CD4-positive, CD25-positive, alpha-beta regulatory T cell (primary cell): ENCODE results near the gene OCIAD1. TPM values are rescaled to one million over a fixed set of nuclear protein-coding genes. Genes with fewer than 3 reads are reported as not detected.

Source experiments
- ATAC-seq, 2 donors: fragments of 150-1000 bp; cut with Tn5 transposase; one replicate each; pipeline ENCODE4 v1.10.0; 2021; ENCODE audit warnings: low read depth in 2 of 2, moderate number of reproducible peaks in 2 of 2, moderate library complexity in 1 of 2
- DNase-seq, 3 donors: peaks; one replicate each; pipeline versions ENCODE4 v3.0.0 to v3.0.0-alpha.2; 2012 to 2022; ENCODE audit warnings: mixed read lengths in 1 of 3
- H3K27ac ChIP-seq: one replicate; pipeline ENCODE4 v1.7.0; 2013; ENCODE audit warnings: mild to moderate bottlenecking, low read length; ENCODE audit not compliant: insufficient read depth, poor library complexity, severe bottlenecking
- H3K27me3 ChIP-seq: one replicate; pipeline ENCODE4 v1.7.0; 2013; ENCODE audit warnings: low read length; ENCODE audit not compliant: control insufficient read depth, insufficient read depth
- H3K36me3 ChIP-seq: one replicate; pipeline ENCODE4 v1.7.0; 2013; ENCODE audit warnings: mild to moderate bottlenecking, low read length, moderate library complexity; ENCODE audit not compliant: control insufficient read depth, insufficient read depth
- H3K4me1 ChIP-seq: 2 replicates; pipeline ENCODE4 v1.7.0; 2013; ENCODE audit warnings: mild to moderate bottlenecking, low read length; ENCODE audit not compliant: insufficient read depth, control insufficient read depth, poor library complexity, severe bottlenecking
- H3K4me3 ChIP-seq: one replicate; pipeline ENCODE4 v1.7.0; 2013; ENCODE audit warnings: low read depth, mild to moderate bottlenecking, low read length, moderate library complexity
- H3K9me3 ChIP-seq, 2 experiments: 1 replicate in 1 of 2; 2 replicates in 1 of 2; pipeline ENCODE4 v1.7.0; 2013; ENCODE audit warnings: low read length in 2 of 2, mild to moderate bottlenecking in 1 of 2, moderate library complexity in 1 of 2; ENCODE audit not compliant: control insufficient read depth in 2 of 2
- H3K27ac Mint-ChIP-seq, 3 donors: one replicate each; pipeline ENCODE4 v1.8.0; 2020 to 2022; ENCODE audit warnings: mild to moderate bottlenecking in 3 of 3, mixed read lengths in 3 of 3, moderate library complexity in 2 of 3
- H3K27me3 Mint-ChIP-seq: one replicate; pipeline ENCODE4 v1.8.0; 2022; ENCODE audit warnings: mild to moderate bottlenecking, mixed read lengths
- H3K36me3 Mint-ChIP-seq: one replicate; pipeline ENCODE4 v1.8.0; 2020; ENCODE audit warnings: mixed read lengths
- H3K4me1 Mint-ChIP-seq, 4 donors: one replicate each; pipeline ENCODE4 v1.8.0; 2020 to 2022; ENCODE audit warnings: mixed read lengths in 4 of 4, mild to moderate bottlenecking in 1 of 4
- H3K4me3 Mint-ChIP-seq, 4 donors: one replicate each; pipeline ENCODE4 v1.8.0; 2020 to 2022; ENCODE audit warnings: mild to moderate bottlenecking in 4 of 4, mixed read lengths in 4 of 4, moderate library complexity in 3 of 4
- H3K9me3 Mint-ChIP-seq, 7 donors: one replicate each; pipeline ENCODE4 v1.8.0; 2020 to 2022; ENCODE audit warnings: mixed read lengths in 7 of 7, mild to moderate bottlenecking in 3 of 7, moderate library complexity in 2 of 7
- polyA plus RNA-seq, 4 donors: library from polyadenylated mRNA; unstranded; fragments of 300-500 nt; fragmentation: Illumina TruSeq; gene quantifications; one replicate each; pipeline ENCODE4 v1.2.3, GENCODE V29; 2021
- total RNA-seq: library from RNA; stranded (reverse); gene quantifications from one replicate; pipeline ENCODE4 v1.2.3, GENCODE V29; 2022

Gene OCIAD1
- total and polyA plus RNA-seq, 5 donors from 2014 or later, result 72.2 to 185 (median 144) TPM

- H3K36me3 ChIP-seq, result peaks cover 91% of the 10 kb centered on the region
- Mint-ChIP-seq H3K27me3 (no peaks in the 10 kb centered on the region), H3K4me1 (peaks cover 25 to 52% (median 32%) of the 10 kb centered on the region in 4 donors), H3K4me3 (no peak overlapping the region), H3K36me3 (peaks cover 76% of the 10 kb centered on the region), H3K27ac (peak overlapping the region in 2 of 3 donors; percentile 4 to 10), H3K9me3 (no peaks in the 10 kb centered on the region)
- no peaks in the 10 kb centered on the region for H3K9me3 ChIP-seq
- H3K27ac ChIP-seq, result no peak overlapping the region
- no peak overlapping the region for H3K4me3 ChIP-seq
- ATAC-seq (no peak), DNase-seq (no peak)
- peaks cover 9% of the 10 kb centered on the region for H3K4me1 ChIP-seq
- H3K27me3 ChIP-seq, result no peaks in the 10 kb centered on the region
These were observed 66.0 kb downstream of the OCIAD1 start for GRCh38 chr4:48896845-48897244.

- Mint-ChIP-seq H3K4me3 (peak overlapping the region in 1 of 4 donors; percentile 4), H3K36me3 (peaks cover 78% of the 10 kb centered on the region), H3K4me1 (peaks cover 28 to 60% (median 38%) of the 10 kb centered on the region in 4 donors), H3K9me3 (no peaks in the 10 kb centered on the region), H3K27me3 (no peaks in the 10 kb centered on the region), H3K27ac (peak overlapping the region; percentile 13 to 32 (median 29))
- Histone ChIP-seq H3K36me3 (peaks cover 87% of the 10 kb centered on the region), H3K4me1 (peaks cover 14% of the 10 kb centered on the region), H3K9me3 (no peaks in the 10 kb centered on the region), H3K4me3 (no peak overlapping the region), H3K27me3 (no peaks in the 10 kb centered on the region), H3K27ac (no peak overlapping the region)
- no peak for ATAC-seq
- peak in 1 of 3 donors; percentile 49 for DNase-seq
These were observed 68.0 kb downstream of the OCIAD1 start for GRCh38 chr4:48898733-48899431.

GRCh38 chr4:48899432-48899749 is 68.5 kb downstream of the OCIAD1 start:
- no peaks in the 10 kb centered on the region for H3K27me3 Mint-ChIP-seq
- Histone ChIP-seq H3K27me3 (no peaks in the 10 kb centered on the region), H3K9me3 (no peaks in the 10 kb centered on the region), H3K4me3 (peak overlapping the region; percentile 7), H3K27ac (no peak overlapping the region), H3K4me1 (peaks cover 18% of the 10 kb centered on the region), H3K36me3 (peaks cover 84% of the 10 kb centered on the region)
- H3K4me1 Mint-ChIP-seq, result peaks cover 28 to 63% (median 41%) of the 10 kb centered on the region in 4 donors
- ATAC-seq (no peak), DNase-seq (no peak)
- no peak overlapping the region for H3K4me3 Mint-ChIP-seq
- H3K9me3 Mint-ChIP-seq, result no peaks in the 10 kb centered on the region
- H3K36me3 Mint-ChIP-seq, result peaks cover 75% of the 10 kb centered on the region
- peak overlapping the region in 2 of 3 donors; percentile 13 to 32 for H3K27ac Mint-ChIP-seq

- DNase-seq, result no peak
- Histone ChIP-seq H3K9me3 (no peaks in the 10 kb centered on the region), H3K4me3 (no peak overlapping the region), H3K36me3 (peaks cover 79% of the 10 kb centered on the region), H3K27ac (no peak overlapping the region), H3K27me3 (no peaks in the 10 kb centered on the region), H3K4me1 (peaks cover 24% of the 10 kb centered on the region)
- H3K27ac Mint-ChIP-seq, result peak overlapping the region in 2 of 3 donors; percentile 8 to 49
- H3K27me3 Mint-ChIP-seq, result no peaks in the 10 kb centered on the region
- no peaks in the 10 kb centered on the region for H3K9me3 Mint-ChIP-seq
- ATAC-seq, result no peak
- peak overlapping the region in 1 of 4 donors; percentile 21 for H3K4me3 Mint-ChIP-seq
- peaks cover 76% of the 10 kb centered on the region for H3K36me3 Mint-ChIP-seq
- peaks cover 33 to 68% (median 45%) of the 10 kb centered on the region in 4 donors for H3K4me1 Mint-ChIP-seq
These were observed 69.1 kb downstream of the OCIAD1 start for GRCh38 chr4:48899950-48900349.

- H3K4me1 Mint-ChIP-seq, result peaks cover 35 to 77% (median 55%) of the 10 kb centered on the region in 4 donors
- peaks cover 67% of the 10 kb centered on the region for H3K36me3 ChIP-seq
- peak overlapping the region in 1 of 3 donors; percentile 24 for H3K27ac Mint-ChIP-seq
- no peak overlapping the region for H3K27ac ChIP-seq
- peaks cover 68% of the 10 kb centered on the region for H3K36me3 Mint-ChIP-seq
- H3K4me1 ChIP-seq, result peaks cover 36% of the 10 kb centered on the region
- no peak for DNase-seq
- ATAC-seq, result no peak
- no peaks in the 10 kb centered on the region for H3K27me3 ChIP-seq
- no peaks in the 10 kb centered on the region for H3K9me3 ChIP-seq
- no peaks in the 10 kb centered on the region for H3K27me3 Mint-ChIP-seq
- no peak overlapping the region for H3K4me3 ChIP-seq
- H3K9me3 Mint-ChIP-seq, result no peaks in the 10 kb centered on the region
- no peak overlapping the region for H3K4me3 Mint-ChIP-seq
These were observed 70.3 kb downstream of the OCIAD1 start for GRCh38 chr4:48901196-48901595.

- DNase-seq, result no peak
These were observed 71.4 kb downstream of the OCIAD1 start for GRCh38 chr4:48902266-48902665.

GRCh38 chr4:48904101-48904500 is 73.2 kb downstream of the OCIAD1 start:
- peaks cover 24 to 74% (median 49%) of the 10 kb centered on the region in 4 donors for H3K4me1 Mint-ChIP-seq
- peaks cover 44% of the 10 kb centered on the region for H3K36me3 Mint-ChIP-seq
- no peaks in the 10 kb centered on the region for H3K9me3 ChIP-seq
- H3K27ac Mint-ChIP-seq, result peak overlapping the region in 2 of 3 donors; percentile 82 to 99
- DNase-seq (no peak), ATAC-seq (no peak)
- H3K9me3 Mint-ChIP-seq, result peaks cover 0 to 1% (median 0%) of the 10 kb centered on the region in 7 donors
- H3K36me3 ChIP-seq, result peaks cover 42% of the 10 kb centered on the region
- peaks cover 42% of the 10 kb centered on the region for H3K4me1 ChIP-seq
- H3K4me3 Mint-ChIP-seq, result peak overlapping the region in 3 of 4 donors; percentile 87 to 91 (median 91)
- no peaks in the 10 kb centered on the region for H3K27me3 Mint-ChIP-seq
- H3K27me3 ChIP-seq, result no peaks in the 10 kb centered on the region
- H3K27ac ChIP-seq, result no peak overlapping the region
- H3K4me3 ChIP-seq, result peak overlapping the region; percentile 82

More at GRCh38 chr4:48902266-48902665, 71.4 kb downstream of the OCIAD1 start:
- Histone ChIP-seq H3K9me3 (no peaks in the 10 kb centered on the region), H3K4me3 (no peak overlapping the region), H3K27ac (no peak overlapping the region), H3K36me3 (peaks cover 57% of the 10 kb centered on the region), H3K27me3 (no peaks in the 10 kb centered on the region), H3K4me1 (peaks cover 42% of the 10 kb centered on the region)
- Mint-ChIP-seq H3K4me1 (peaks cover 34 to 76% (median 58%) of the 10 kb centered on the region in 4 donors), H3K36me3 (peaks cover 60% of the 10 kb centered on the region), H3K27me3 (no peaks in the 10 kb centered on the region), H3K9me3 (peaks cover 0 to 1% (median 0%) of the 10 kb centered on the region in 7 donors), H3K4me3 (peak overlapping the region in 2 of 4 donors; percentile 9 to 55), H3K27ac (peak overlapping the region in 1 of 3 donors; percentile 81)
- no peak for ATAC-seq
